ENCODE measurements around the gene SIRT5. TPM values are rescaled to one million over a fixed set of nuclear protein-coding genes. Genes with fewer than 3 reads are reported as not detected.

SIRT5 gene
- 11.0 TPM for total RNA-seq
- long read RNA-seq, partial matches to known transcripts = 10 of 32 reads
- long read RNA-seq, other reads (novel, unspliced or antisense) = 19 of 32 reads

- Histone ChIP-seq H3K27ac (peak within 1 kb of the TSS; percentile 93), H3K4me1 (no peaks in the 10 kb centered on the region), H3K27me3 (no peaks in the 10 kb centered on the region), H3K4me3 (peak within 1 kb of the TSS; percentile 82), H3K9me3 (no peaks in the 10 kb centered on the region), H3K36me3 (peaks cover 2% of the 10 kb centered on the region)
- intact Hi-C loops (cut with DNase I) = no loop called here
- DNase-seq (peak; percentile 90), ATAC-seq (peak; percentile 81)
- no peak for TF ChIP-seq CTCF (IDR thresholded peaks at IDR 0.05)
Measured at GRCh38 chr6:13574571-13575376, at the start of gene SIRT5. Gene SIRT5 (plus strand): TSS chr6:13574601. CDS start chr6:13584111, 9,510 bp downstream.

GRCh38 chr6:13524801-13525508, 49.4 kb upstream of the SIRT5 start:
- intact Hi-C loops (cut with DNase I) = no loop called here
- no peaks in the 10 kb centered on the region for H3K27me3 ChIP-seq
- no peak for DNase-seq
- no peak for ATAC-seq
- TF ChIP-seq CTCF (IDR thresholded peaks at IDR 0.05) = no peak
- H3K4me1 ChIP-seq = peaks cover 25% of the 10 kb centered on the region
- H3K4me3 ChIP-seq = no peak overlapping the region
- H3K36me3 ChIP-seq = no peaks in the 10 kb centered on the region
- no peak overlapping the region for H3K27ac ChIP-seq
- no peaks in the 10 kb centered on the region for H3K9me3 ChIP-seq

- intact Hi-C loops (cut with DNase I) = no loop called here
Measured at GRCh38 chr6:13526357-13526726, 48.1 kb upstream of the SIRT5 start.

GRCh38 chr6:13526727-13527670, 47.4 kb upstream of the SIRT5 start:
- Histone ChIP-seq H3K9me3 (no peaks in the 10 kb centered on the region), H3K27ac (peak overlapping the region; percentile 47), H3K27me3 (no peaks in the 10 kb centered on the region), H3K4me3 (no peak overlapping the region), H3K4me1 (peaks cover 25% of the 10 kb centered on the region), H3K36me3 (no peaks in the 10 kb centered on the region)
- peak; percentile 79 for ATAC-seq
- no peak for TF ChIP-seq CTCF (IDR thresholded peaks at IDR 0.05)
- intact Hi-C loops (cut with DNase I) = no loop called here
- DNase-seq = no peak

More at GRCh38 chr6:13526357-13526726, 48.1 kb upstream of the SIRT5 start:
- Histone ChIP-seq H3K36me3 (no peaks in the 10 kb centered on the region), H3K27ac (peak overlapping the region; percentile 47), H3K4me3 (no peak overlapping the region), H3K9me3 (no peaks in the 10 kb centered on the region), H3K4me1 (peaks cover 25% of the 10 kb centered on the region), H3K27me3 (no peaks in the 10 kb centered on the region)
- ATAC-seq = no peak
- TF ChIP-seq CTCF (IDR thresholded peaks at IDR 0.05) = no peak
- DNase-seq = no peak

- no peak for TF ChIP-seq CTCF (IDR thresholded peaks at IDR 0.05)
- intact Hi-C loops (cut with DNase I) = no loop called here
Measured at GRCh38 chr6:13527671-13528056, 46.7 kb upstream of the SIRT5 start.

More at GRCh38 chr6:13527671-13528056, 46.7 kb upstream of the SIRT5 start:
- peak overlapping the region; percentile 47 for H3K27ac ChIP-seq
- no peaks in the 10 kb centered on the region for H3K27me3 ChIP-seq
- H3K9me3 ChIP-seq = no peaks in the 10 kb centered on the region
- peak; percentile 36 for ATAC-seq
- peaks cover 25% of the 10 kb centered on the region for H3K4me1 ChIP-seq
- H3K36me3 ChIP-seq = no peaks in the 10 kb centered on the region
- no peak for DNase-seq
- H3K4me3 ChIP-seq = no peak overlapping the region
